Right hindlimb (tissue), 1 donor: ENCODE measurements around the gene PRR15L.
"Not testable (repeated sequence)": the region's sequence is repeated elsewhere in the genome, so short reads cannot be mapped to it uniquely, and the experiment has no call there.

Source experiments
- DNase-seq: peaks from one replicate; pipeline ENCODE4 v3.0.0-alpha.2; 2018

Gene PRR15L

DNA sequence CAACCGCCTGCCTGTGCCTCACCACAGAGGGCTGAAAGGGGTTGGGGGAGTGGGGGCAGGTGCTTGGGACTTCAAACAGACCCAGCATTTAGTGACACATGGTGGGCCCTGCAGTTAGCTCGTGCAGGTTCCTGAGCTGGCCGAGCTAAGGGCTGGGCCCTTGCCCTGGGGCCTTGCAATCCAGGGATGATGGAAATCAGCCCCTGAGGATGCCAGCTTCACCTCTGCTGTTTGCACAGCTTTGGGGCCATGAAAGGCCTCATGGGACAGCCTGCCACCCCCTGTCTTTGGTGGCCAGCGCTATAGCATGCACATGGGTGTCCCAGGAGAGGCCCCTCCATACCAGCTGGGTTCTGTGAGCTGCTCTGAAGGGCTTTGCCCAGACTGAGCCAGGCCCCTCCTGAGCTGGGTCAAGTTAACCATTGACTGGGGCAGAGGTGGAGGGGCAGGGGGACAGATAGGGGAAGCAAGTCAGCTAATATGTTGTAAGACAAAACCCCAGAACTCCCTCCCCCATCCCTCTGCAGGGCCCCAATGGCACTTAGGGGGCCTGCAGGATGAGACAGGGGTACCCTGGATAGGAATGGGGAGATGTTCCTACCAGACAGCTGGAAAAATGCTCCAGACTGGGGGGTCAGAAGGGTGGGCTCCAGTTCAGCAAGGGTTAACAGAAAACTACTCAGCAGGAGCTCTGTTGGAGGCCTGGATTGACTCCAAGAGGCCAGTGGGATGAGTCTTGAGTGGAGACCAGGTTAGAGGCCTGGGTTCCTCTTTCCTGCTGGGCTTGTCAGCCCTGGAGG, 692 bp downstream of the PRR15L start:
- DNase-seq: no peak

DNA sequence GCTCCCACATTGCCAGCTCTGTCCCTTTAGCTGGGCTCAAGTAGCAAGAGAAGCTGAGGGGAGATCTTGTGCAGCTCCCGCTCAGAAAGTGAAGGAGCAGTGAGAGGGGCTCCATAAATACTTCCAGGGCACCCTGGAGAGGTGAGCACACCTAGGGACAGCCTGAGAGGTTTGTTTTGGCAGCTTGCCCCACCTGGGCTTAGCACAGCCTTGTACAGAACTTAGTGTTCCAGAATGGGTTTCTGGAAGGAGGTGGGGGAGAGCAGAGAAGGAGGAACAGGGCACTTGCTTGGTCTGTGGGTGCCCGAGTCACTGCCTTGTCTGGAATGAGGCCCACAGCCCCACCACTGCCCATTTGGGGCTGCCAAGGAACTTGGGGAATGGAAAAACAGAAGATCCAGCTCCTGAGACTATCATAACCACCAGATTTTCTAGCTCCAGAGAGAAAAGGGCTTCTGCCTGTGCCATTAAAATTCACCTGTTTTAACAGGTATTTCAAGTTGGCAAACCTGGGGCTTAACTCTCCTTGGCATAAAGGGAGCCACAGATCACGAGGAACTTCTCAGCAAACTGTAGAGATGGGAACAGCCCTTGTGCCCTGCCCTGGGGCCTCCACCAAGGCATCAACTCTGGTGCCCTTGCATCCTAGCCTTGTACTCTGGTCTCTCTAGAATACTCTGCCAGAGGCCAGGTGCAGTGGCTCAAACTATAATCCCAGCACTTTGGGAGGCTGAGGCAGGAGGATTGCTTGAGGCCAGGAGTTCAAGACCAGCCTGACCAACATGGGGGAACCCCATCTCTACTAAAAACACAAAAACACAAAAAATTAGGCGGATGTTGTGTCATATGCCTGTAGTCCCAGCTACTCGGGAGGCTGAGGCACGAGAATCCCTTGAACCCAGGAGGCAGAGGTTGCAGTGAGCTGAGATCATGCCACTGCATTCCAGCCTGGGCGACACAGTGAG, 1.9 kb downstream of the PRR15L start:
- no peak for DNase-seq

DNA sequence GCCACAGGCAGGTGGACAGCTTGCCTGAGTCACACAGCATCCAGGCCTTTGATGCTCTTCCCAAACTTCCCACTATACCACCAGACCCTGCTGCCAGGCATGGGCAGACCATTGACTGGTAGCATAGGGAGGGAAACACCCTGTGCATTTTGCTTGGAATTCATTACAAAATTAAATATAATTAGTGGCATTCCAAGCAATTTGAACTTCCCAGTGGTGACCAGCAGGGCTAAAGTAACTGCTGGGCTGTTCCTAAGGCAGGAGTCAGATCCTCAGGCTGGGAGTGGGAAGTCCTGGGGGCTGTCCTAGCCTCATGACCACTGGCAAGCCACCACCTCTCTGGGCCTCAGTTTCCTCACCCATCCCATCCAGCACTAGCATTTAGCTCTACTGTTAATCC, 3.8 kb downstream of the PRR15L start:
- no peak for DNase-seq

DNA sequence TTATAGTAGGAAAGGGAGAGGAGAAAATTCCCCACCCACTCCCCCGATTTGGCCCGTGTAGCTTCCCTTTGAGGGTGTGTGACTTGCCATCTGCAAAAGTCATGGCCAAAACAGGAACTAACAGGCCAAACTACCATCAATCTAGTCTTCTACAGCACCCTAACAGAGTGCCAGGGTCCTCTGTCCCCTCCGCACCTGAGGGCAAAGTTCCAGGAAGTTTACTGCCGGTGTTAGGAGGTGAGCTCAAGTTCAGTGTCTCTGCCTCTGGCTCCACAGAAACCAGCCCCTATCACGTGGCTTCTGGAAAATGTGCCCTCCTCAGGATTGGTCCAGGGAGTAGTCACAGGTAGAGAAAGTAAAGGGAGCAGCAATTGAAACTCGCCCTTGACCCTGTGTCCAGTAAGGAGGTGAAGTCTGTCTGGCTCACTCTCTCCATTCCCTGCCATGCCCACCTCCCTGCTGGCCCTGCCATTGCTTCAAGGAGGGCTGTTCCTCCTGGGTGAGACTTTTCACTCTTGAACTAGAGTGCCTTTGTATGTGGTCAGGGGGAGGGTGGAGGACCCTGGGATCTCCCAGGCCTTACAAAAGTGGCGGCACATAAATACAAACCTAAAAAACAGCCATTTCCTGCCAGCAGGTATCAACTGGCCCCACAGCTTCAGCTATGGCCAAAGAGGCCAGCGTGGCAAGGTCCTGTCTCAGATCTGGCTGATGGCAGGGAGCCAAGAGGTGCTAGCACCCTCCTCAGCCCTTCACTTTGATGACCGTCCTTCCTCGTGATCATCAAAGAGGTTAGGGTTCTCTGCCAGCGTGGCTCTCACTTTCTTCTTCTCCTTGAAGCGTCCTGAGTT, 5.3 kb downstream of the PRR15L start:
- no peak for DNase-seq

DNA sequence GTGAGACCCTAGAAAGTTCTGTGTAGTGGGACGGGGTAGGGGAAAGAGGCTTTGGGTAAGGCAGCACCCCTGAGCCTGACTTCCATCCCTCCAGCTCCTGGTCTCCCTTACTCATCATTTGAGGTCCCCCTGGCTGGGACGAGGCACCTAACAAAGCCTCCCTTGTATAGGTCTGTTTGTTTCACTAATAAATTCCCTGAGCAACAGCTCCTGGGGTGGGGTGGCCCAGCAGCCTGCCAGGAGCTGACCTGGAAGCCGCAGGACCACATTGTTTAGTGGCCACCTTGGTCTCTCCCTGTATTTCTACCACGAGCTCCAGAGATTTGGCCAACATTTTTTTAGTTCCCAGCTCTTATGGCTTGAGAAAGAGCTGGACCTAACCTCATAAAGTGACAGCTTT, 7.2 kb downstream of the PRR15L start:
- no peak for DNase-seq

DNA sequence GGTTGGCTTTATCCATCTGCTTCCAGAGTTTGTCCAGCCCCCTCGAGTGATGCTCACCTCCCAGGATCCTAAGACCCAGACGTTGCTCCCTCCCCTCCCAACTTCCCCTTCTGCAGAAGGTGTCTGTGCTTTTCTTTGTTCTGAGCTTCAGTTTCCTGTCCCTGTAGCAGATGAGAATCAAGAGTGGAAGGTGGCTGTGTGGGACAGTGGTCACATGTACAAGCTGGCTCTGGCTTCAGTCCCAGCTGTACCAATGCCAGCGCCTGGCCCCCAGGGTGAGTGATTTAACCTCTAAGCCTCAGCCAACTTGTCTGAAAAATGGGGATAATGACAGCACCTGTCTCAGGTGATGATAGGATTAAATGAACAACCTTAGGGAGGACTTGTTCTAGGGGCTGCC, 7.7 kb downstream of the PRR15L start:
- no peak for DNase-seq

DNA sequence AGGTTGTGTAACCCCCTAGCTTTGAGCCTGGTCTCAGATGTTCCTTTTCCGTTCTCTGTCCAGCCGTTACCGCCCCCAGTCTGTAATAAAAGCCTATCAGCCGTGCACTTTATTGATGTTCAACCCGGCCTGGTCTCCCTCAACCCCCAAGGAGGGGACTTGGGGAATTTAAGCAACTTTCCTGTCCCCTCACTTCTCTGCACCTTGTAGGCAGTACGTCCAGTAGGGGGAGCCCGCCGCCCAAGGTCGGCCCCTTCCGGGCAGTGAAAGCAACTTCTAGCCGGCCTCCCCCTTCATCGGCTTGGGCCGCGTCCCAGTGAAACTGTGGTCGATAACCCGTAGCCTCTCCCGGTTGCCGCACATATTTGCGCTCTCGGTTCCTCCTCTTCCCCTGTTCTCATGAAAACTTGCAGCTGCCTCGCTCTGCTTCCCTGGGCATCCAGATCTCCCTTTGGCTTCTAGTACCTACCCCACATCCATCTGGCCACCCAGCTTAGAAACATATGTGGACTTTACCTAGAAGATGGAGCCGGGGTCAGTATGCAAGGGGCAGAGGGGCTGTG, 8.4 kb downstream of the PRR15L start:
- peak; percentile 93 for DNase-seq

DNA sequence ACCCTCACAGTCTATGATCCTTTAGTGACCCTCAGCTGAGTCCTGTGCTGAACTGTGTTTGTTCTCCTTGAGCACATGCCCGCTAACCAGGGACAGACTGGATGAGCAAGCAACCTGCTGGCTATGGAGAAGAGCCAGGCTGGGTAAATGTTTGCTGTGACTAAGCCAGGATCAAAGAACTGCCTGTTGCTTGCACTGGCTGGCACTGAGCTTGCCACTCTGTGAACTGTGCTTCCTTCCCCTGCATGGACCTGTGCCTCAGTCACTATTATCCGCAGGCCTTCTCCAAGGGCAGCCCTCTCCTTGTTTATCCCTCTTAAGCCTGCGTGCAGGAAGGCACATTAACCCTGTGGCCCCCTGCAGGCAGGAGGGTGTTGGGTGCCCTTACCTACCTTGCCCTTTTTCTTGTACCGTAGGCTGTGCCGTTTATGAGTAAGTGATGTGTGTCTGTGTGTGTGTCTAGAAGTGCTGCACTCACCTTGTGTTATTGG, 8.9 kb downstream of the PRR15L start:
- no peak for DNase-seq

DNA sequence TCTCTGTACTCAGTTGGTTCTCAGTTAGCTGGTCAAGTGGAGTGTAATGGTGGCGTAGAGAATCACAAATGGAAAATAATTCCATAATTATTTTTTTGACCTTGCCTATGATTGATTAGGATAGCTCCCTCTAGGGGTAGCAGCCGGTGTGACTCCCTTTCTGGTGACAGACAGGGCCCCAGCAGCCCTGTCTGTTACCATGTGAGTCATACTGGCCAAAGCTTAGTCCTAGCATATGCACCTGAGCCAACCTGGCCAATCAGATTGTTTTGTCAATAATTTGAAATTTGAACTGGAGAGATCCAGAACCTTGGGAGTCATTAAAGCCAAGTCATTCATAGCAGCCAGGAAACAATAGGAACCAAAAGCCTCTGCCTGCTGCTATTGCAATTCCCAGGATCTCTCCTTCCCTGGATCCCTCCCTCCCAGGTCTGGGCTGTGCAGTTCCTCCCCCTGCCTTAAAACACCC, 10.7 kb downstream of the PRR15L start:
- peak; percentile 48 for DNase-seq

DNA sequence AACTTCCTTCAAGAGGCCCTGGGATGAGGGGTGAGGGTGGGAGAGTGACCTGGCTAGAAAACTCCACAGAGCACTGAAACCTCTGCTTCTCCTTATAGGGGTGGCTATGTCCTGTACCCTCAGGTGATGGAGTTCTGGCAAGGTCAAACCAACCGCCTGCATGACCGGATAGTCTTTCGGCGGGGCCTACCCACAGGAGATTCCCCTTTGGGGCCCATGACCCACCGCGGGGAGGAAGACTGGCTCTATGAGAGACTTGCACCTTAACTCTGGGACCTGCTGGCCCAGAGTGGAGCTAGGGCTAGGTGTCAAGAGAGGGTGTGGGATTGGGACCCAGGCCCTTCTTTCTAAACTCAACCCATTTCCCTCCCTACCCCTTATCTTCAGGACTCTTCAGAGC, 11.2 kb downstream of the PRR15L start:
- DNase-seq: no peak

DNA sequence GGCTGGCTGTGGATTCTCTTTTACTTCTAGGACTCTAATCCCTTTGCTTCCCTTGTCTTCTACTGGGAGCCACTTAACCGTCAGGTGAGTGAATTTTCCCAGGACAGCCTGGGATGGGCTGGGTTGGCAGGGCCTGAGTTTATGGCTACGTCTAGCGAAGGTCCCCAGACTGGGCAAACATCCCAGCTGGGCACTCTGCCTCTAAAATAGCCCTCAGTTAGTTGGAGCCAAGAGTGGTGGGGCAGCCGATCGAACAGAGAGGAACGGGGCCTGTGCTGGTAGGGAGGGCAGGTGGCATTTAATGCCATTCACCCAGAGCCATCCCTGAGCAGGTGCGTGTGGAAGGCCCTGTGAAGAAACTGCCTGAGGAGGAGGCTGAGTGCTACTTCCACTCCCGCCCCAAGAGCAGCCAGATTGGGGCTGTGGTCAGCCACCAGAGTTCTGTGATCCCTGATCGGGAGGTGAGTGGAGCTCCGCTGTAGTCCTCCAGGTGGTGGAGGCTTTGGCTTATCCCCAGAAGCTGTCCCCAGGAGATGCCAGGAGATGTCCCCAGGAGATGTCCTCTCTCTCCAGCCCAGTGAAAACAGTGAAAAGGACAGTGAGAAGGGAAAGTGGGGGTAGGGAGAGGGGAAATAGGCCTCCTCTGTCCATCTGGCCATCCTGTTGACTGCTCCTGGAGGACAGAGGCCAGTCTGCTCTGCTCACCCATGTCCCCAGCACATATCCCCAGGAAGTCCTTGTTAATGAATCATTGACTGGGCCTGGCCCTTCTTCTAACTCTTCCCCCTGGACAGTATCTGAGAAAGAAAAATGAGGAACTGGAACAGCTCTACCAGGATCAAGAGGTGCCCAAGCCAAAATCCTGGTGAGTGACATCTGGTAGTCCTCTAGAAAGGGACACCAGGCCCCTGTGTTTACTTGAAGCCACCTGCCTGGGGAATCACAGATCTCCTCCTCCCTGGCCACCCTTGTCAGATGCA, 11.9 kb downstream of the PRR15L start:
- no peak for DNase-seq

DNA sequence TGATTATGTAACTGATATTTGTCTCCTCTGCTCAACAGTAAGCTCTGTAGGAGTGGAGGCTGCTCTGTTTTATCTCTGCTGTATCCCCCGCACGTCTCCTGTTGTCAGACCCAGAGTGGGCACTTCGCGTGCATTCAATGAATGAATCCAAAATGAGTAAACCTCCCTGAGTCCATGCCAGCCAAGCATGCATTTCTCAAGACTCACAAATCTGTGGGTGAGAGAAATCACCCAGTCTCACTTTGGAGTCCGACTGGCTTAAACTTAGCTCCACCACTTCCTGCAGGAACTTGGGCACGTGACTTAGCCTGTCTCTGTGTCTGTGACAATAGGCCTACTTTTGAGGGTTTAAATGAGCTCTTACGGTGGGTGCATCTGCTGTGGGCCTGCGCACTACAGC, 12.6 kb downstream of the PRR15L start:
- no peak for DNase-seq

DNA sequence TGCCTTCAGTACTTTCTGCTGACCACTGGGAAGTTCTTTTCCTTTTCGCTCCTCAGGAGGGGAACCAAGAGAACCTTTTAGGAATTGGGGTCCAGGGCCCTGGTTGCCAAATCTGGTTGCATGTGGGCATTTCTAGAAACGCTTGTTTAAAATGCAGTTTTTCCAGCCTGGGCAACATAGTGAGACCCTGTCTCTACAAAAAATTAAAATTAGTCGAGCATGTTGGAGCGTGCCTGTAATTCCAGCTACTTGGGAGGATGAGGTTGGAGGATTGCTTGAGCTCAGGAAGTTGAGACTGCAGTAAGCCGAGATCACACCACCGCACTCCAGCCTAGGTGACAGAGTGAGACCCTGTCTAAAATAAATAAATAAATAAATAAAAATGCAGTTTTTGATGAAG, 15.1 kb downstream of the PRR15L start:
- DNase-seq: no peak

DNA sequence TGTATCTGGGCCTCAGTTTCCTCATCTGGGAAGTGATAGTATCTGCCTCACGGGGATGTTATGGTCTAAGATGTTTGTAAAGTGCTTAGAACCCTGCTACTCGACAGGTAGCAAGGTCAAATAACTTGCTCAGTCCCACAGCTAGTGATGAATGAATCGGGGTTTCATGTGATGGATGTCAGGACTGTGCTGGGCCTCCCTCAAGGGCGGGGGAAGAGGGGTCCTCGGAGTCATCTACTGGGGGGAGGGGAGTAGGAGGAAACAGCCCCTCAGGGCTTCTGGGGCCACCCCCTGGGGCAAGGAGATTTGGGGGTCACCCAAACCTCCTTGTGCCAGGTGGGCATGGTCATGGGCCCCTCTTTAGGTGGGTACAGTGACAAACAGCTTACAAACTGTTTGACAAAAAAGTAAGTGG, 15.6 kb downstream of the PRR15L start:
- no peak for DNase-seq

DNA sequence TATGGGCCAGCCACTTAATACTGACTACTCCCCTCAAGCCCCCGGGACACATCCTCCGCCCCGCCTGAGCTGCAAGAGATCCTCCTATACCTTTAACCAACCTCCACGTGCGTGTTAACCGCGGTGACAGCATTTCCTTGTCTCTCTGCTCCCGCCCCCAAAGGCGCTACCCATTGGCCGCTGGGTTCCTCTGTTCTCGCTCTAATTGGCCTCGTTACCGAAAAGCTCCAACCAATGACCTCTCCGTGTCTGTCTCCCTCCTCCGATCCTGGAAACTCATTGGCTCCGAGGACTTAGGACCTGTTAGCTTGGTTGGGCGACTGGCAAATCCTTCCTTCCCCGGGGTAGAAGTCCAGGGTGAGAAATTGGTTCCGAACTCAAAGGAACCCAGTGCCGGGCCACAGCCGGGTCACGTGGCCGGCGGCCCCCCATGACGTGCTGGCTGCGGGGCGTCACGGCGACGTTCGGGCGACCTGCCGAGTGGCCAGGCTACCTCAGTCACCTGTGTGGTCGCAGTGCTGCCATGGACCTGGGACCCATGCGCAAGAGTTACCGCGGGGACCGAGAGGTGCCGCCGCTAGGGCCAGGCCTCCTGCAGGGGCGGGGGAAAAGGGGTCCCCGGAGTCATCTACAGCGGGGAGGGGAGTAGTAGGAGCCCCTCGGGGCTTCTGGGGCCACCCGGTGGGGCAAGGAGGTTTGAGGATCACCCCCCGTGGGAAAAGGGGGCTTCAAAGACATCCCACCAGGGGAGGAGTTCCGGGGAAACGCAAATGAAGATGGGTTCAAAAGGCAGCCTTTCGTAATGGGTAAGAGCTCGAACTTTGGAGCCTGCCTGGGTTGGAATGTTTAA, 16.2 kb downstream of the PRR15L start, which contains the start of gene PNPO:
TSS of gene PNPO (plus strand) at position 326 of the 850 bp plus-strand sequence. CDS start at position 431, 105 bp downstream.
- peak; percentile 95 for DNase-seq

DNA sequence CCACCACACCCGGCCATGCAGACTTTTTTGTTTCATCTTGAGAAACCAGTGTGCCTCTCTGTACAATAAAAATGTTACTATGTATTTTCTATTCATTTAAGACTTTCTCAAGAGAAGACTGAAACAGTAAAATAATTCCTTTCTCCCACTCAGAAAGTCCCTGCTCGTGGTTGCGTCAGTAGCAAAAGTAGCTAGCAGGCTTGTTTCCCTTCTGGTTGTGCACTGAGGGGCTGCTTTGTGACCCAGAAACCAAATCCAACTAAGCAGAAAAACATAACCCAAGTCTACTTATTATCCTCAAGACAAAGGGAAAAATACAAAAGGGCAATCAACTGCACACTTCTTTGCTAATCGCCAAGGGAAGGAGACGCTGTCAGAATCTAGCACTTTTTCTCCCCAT, 19.7 kb downstream of the PRR15L start:
- no peak for DNase-seq

DNA sequence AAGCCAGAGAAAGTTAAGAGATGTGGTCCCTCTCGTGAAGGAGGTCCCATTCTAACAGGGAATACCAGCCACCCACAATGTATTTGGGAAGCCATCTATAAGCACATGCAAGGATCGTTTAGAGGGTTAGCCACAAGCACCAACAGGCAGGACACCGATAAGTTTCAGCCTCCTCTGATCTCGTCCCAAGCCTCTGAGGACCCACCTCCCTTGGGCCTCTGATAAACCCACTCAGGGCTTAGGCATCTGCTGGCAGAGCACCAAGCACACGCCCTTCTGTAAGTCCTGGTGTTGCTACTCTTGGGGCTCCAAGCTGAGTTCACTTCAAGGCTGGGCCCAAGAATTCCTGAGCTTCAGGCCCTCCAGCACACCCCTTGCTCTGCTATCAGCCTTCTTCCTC, 21.7 kb downstream of the PRR15L start:
- DNase-seq: no peak

DNA sequence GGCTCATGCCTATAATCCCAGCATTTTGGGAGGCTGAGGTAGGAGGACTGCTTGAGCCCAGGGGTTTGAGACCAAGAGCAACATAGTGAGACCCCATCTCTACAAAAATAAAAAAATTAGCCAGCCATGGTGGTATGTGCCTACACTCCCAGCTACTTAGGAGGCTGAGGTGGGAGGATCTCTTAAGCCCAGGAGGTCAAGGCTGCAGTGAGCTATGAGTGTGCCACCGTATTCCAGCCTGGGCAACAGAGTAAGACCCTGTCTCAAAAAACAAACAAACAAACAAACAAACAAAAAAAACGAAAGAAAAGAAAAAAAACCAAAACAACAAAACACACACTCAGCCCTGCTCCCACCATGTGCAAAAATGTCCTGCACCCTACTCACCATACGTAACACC, 22.2 kb downstream of the PRR15L start:
- not testable (repeated sequence) for DNase-seq

DNA sequence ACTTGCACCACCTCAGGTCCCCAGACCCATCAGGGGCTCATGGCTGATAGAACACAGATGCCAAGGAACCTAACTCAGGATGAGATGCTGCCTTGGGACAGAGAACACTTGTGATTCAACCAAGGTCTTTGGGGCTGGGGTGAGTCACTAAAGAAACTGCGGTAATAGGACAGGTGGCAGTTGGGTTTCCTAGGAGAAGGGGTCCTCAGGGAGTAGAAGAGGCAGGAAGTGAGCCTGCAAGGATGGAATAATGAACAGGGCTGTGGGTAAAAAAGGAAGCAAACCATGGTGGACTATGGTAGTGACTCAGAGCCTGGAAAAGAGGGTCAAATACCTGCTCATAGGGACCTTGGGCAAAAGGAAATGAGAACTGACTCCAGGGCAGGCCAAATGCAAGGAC, 22.8 kb downstream of the PRR15L start:
- DNase-seq: no peak

DNA sequence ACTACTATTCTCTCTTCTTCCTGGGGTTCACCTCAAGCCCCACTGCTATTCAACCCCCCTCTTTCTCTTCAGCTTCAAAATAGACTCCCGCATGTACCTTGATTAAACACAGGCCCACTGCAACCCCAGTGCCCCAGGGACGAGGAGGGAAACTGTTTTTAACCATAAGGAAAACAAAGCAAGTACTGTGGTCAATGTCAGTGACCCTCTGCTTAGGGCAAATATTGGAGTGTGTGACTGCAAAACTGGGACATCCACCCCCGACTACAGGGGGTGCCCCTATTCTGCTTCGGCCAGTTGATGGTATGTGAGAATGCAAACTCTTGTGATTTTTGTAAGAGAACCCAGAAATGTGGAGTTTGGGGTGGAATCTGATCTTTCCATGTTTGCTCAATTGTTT, 25.8 kb downstream of the PRR15L start:
- no peak for DNase-seq
